HCT116 (cell line): ENCODE measurements around the gene RAD21L1. TPM values are rescaled to one million over a fixed set of nuclear protein-coding genes. Genes with fewer than 3 reads are reported as not detected.

Source experiments
- ATAC-seq: fragments of 200-7000 bp; cut with Tn5 transposase; 2 replicates; pipeline ENCODE4 v1.9.1; 2020; ENCODE audit warnings: mild to moderate bottlenecking, moderate library complexity
- BruUV-seq: library from RNA; stranded (reverse); fragments of 400-500 nt; replicated peaks from 2 replicates; lab custom pipeline; 2021; lab: Mats Ljungman, UMichigan
- CTCF ChIA-PET: fragments of 300-600 bp; sonication (Branson Sonifier 250); formaldehyde crosslinking; loops from one replicate; lab custom pipeline; 2021; ENCODE audit warnings: antibody characterized with exemption; lab: Charles Lee
- POLR2A ChIA-PET: fragments of 300-600, 350-600 bp; sonication (Branson Sonifier 250); formaldehyde crosslinking; loops from one replicate; lab custom pipeline; 2021; ENCODE audit warnings: antibody characterized with exemption; lab: Charles Lee
- RAD21 ChIA-PET, 2 experiments: fragments of 300-600 bp; sonication (Branson Sonifier 250); formaldehyde crosslinking; loops; one replicate each; lab custom pipeline; 2023; ENCODE audit warnings: low total read pairs in 2 of 2; ENCODE audit not compliant: uncharacterized antibody in 2 of 2, unreplicated experiment in 2 of 2, low non-redundant PET in 1 of 2; lab: Charles Lee
- DNase-seq: peaks from one replicate; pipeline ENCODE4 v3.0.0-alpha.2; 2010; ENCODE audit warnings: low read depth, low spot score
- H2AFZ ChIP-seq: fragments of 200-600 bp; shearing (Covaris generic), sonication (generic); 2 replicates; pipeline ENCODE4 v1.6.1; 2017; ENCODE audit warnings: low read depth, mixed run types, mixed read lengths, antibody characterized with exemption, low read length; ENCODE audit not compliant: poor library complexity, severe bottlenecking
- H3K27ac ChIP-seq: 2 replicates; pipeline ENCODE4 v1.5.1; 2012; ENCODE audit warnings: low read depth, low read length
- H3K27me3 ChIP-seq: fragments of 200-600 bp; sonication (generic); 2 replicates; pipeline ENCODE4 v1.6.1; 2016; ENCODE audit warnings: mixed run types, low read length, mixed read lengths; ENCODE audit not compliant: insufficient read depth
- H3K36me3 ChIP-seq, 2 experiments: fragments of 200-500 bp in 1 of 2; fragments of 200-600 bp in 1 of 2; sonication (Bioruptor generic) in 1 of 2; sonication (generic) in 1 of 2; 2 replicates each; pipeline versions ENCODE4 v1.5.1 to v1.6.1; 2014 to 2016; ENCODE audit warnings: low read length in 2 of 2, inconsistent platforms in 1 of 2, mixed read lengths in 1 of 2, mixed run types in 1 of 2; ENCODE audit not compliant: insufficient read depth in 2 of 2, control insufficient read depth in 1 of 2
- H3K4me1 ChIP-seq, 2 experiments: fragments of 200-600 bp in 1 of 2; sonication (generic) in 1 of 2; 2 replicates each; pipeline versions ENCODE4 v1.5.1 to v1.6.1; 2012 to 2017; ENCODE audit warnings: low read length in 2 of 2, inconsistent platforms in 1 of 2, mild to moderate bottlenecking in 1 of 2, mixed read lengths in 1 of 2, mixed run types in 1 of 2, moderate library complexity in 1 of 2; ENCODE audit not compliant: insufficient read depth in 2 of 2, control insufficient read depth in 1 of 2
- H3K4me2 ChIP-seq: fragments of 200-600 bp; sonication (generic); 2 replicates; pipeline ENCODE4 v1.6.1; 2017; ENCODE audit warnings: mixed run types, low read length, mixed read lengths
- H3K4me3 ChIP-seq, 2 experiments: fragments of 200-600 bp in 1 of 2; sonication (generic) in 1 of 2; replicated peaks in 1 of 2; 2 replicates each; pipeline ENCODE4 v1.5.1; 2011 to 2016; ENCODE audit warnings: low read length in 2 of 2, control low read depth in 1 of 2, low read depth in 1 of 2, mild to moderate bottlenecking in 1 of 2, mixed read lengths in 1 of 2, mixed run types in 1 of 2
- H3K79me2 ChIP-seq: fragments of 200-600 bp; sonication (generic); 2 replicates; pipeline ENCODE4 v1.6.1; 2017; ENCODE audit warnings: mild to moderate bottlenecking, mixed run types, low read length, moderate library complexity, mixed read lengths; ENCODE audit not compliant: insufficient read depth
- H3K9ac ChIP-seq: fragments of 200-600 bp; sonication (generic); 2 replicates; pipeline ENCODE4 v1.6.1; 2016; ENCODE audit warnings: low read length, mixed read lengths
- H3K9me2 ChIP-seq: fragments of 200-600 bp; sonication (generic), shearing (Covaris generic); 2 replicates; pipeline ENCODE4 v1.6.1; 2017; ENCODE audit warnings: mixed run types, mild to moderate bottlenecking, moderate library complexity; ENCODE audit not compliant: insufficient read depth
- H3K9me3 ChIP-seq, 2 experiments: fragments of 200-500 bp in 1 of 2; fragments of 200-600 bp in 1 of 2; sonication (Bioruptor generic) in 1 of 2; sonication (generic) in 1 of 2; 2 replicates each; pipeline ENCODE4 v1.6.1; 2014 to 2017; ENCODE audit warnings: low read length in 2 of 2, mixed read lengths in 2 of 2, inconsistent platforms in 1 of 2, low read depth in 1 of 2, mild to moderate bottlenecking in 1 of 2, mixed run types in 1 of 2, moderate library complexity in 1 of 2; ENCODE audit not compliant: control insufficient read depth in 1 of 2, insufficient read depth in 1 of 2
- H4K20me1 ChIP-seq: fragments of 200-600 bp; sonication (generic), shearing (Covaris generic); 2 replicates; pipeline ENCODE4 v1.6.1; 2017; ENCODE audit warnings: mixed run types, mild to moderate bottlenecking, moderate library complexity; ENCODE audit not compliant: insufficient read depth
- CBX3 ChIP-seq: IDR thresholded peaks from 2 replicates; pipeline ENCODE4 v1.6.1; 2012; ENCODE audit warnings: low read depth
- CEBPB ChIP-seq: IDR thresholded peaks from 2 replicates; pipeline ENCODE4 v1.6.1; 2012; ENCODE audit warnings: low read depth
- EGR1 ChIP-seq: IDR thresholded peaks from 2 replicates; pipeline ENCODE4 v1.6.1; 2012; ENCODE audit warnings: low read depth
- POLR2AphosphoS5 ChIP-seq: IDR thresholded peaks from 2 replicates; pipeline ENCODE4 v1.6.1; 2011; ENCODE audit warnings: mild to moderate bottlenecking, low read depth, low read length, moderate library complexity
- RAD21 ChIP-seq: IDR thresholded peaks from 2 replicates; pipeline ENCODE4 v1.6.1; 2012; ENCODE audit warnings: low read depth, mild to moderate bottlenecking
- SP1 ChIP-seq: IDR thresholded peaks from 2 replicates; pipeline ENCODE4 v1.6.1; 2012; ENCODE audit warnings: low read depth
- TCF7L2 ChIP-seq: IDR thresholded peaks from 2 replicates; pipeline ENCODE4 v1.7.0; 2011; ENCODE audit warnings: borderline replicate concordance, inconsistent platforms; ENCODE audit not compliant: insufficient read depth, insufficient read length; ENCODE audit errors: extremely low read depth
- YY1 ChIP-seq: IDR thresholded peaks from 2 replicates; pipeline ENCODE4 v1.6.1; 2011; ENCODE audit warnings: low read length, low read depth, moderate library complexity, mild to moderate bottlenecking; ENCODE audit not compliant: insufficient replicate concordance; ENCODE audit errors: extremely low read depth
- ZFX ChIP-seq: fragments of 450-650 bp; IDR thresholded peaks from 2 replicates; pipeline ENCODE4 v1.6.1; 2017
- ZNF274 ChIP-seq: fragments of 200-500 bp; sonication (Bioruptor generic); IDR thresholded peaks from 2 replicates; pipeline ENCODE4 v1.6.1; 2014; ENCODE audit warnings: mild to moderate bottlenecking, low read depth, low read length, inconsistent platforms
- intact Hi-C: fragments of 100-400 bp; cut with micrococcal nuclease; formaldehyde crosslinking; loops from 2 replicates; pipeline ENCODE4 v1.10.0; 2022
- total RNA-seq: library from RNA; stranded (reverse); gene quantifications from one replicate; pipeline ENCODE4 v1.2.1, GENCODE V29; 2021; ENCODE audit not compliant: unreplicated experiment
- TF ChIP-seq, protein P1 (sequence below): IDR thresholded peaks from 2 replicates; pipeline ENCODE4 v1.6.1; 2012
- TF ChIP-seq, protein P2 (sequence below): IDR thresholded peaks from 2 replicates; pipeline ENCODE4 v1.6.1; 2011; ENCODE audit warnings: mild to moderate bottlenecking, low read length, moderate library complexity; ENCODE audit not compliant: insufficient replicate concordance; ENCODE audit errors: extremely low read depth

Gene RAD21L1
- total RNA-seq, 1 experiment from 2014 or later, result 0.17 TPM

DNA sequence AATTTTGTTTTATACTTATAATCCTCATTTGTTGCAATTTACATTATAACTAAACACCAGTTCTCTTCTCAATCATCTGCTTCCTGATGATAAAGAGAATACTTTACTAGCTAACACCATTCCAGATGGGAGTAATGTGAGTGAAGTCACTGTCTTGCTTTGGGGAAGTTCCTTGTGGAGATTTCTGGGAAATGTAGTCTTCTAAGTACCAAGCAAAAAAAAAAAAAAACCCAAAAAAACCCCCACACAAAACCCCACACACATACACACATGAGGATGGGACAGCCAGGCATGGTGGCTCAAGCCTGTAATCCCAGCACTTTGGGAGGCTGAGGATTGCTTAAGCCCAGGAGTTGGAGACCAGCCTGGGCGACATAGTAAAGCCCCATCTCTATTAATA is 38.0 kb downstream of the RAD21L1 start:
- H3K9me2 ChIP-seq, result no peaks in the 10 kb centered on the region; the same call in 1 of the 2 replicates
- H3K79me2 ChIP-seq, result no peaks in the 10 kb centered on the region
- BruUV-seq, result no TSS peak
- no peak overlapping the region for H3K27ac ChIP-seq
- TF ChIP-seq ZFX (no peak), EGR1 (no peak), SP1 (no peak), ZNF274 (no peak), YY1 (no peak), CEBPB (no peak), CBX3 (no peak), POLR2AphosphoS5 (no peak), RAD21 (no peak), TCF7L2 (no peak)
- TF ChIP-seq, protein P1, sequence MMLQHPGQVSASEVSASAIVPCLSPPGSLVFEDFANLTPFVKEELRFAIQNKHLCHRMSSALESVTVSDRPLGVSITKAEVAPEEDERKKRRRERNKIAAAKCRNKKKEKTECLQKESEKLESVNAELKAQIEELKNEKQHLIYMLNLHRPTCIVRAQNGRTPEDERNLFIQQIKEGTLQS, result no peak
- TF ChIP-seq, protein P2, sequence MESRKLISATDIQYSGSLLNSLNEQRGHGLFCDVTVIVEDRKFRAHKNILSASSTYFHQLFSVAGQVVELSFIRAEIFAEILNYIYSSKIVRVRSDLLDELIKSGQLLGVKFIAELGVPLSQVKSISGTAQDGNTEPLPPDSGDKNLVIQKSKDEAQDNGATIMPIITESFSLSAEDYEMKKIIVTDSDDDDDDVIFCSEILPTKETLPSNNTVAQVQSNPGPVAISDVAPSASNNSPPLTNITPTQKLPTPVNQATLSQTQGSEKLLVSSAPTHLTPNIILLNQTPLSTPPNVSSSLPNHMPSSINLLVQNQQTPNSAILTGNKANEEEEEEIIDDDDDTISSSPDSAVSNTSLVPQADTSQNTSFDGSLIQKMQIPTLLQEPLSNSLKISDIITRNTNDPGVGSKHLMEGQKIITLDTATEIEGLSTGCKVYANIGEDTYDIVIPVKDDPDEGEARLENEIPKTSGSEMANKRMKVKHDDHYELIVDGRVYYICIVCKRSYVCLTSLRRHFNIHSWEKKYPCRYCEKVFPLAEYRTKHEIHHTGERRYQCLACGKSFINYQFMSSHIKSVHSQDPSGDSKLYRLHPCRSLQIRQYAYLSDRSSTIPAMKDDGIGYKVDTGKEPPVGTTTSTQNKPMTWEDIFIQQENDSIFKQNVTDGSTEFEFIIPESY, result no peak
- ATAC-seq (no peak), DNase-seq (no peak)
- H3K9me3 ChIP-seq, result no peaks in the 10 kb centered on the region
- no peak overlapping the region for H3K9ac ChIP-seq
- no peaks in the 10 kb centered on the region for H3K27me3 ChIP-seq
- intact Hi-C loops, result no loop called here
- H3K36me3 ChIP-seq, result no peaks in the 10 kb centered on the region
- H3K4me2 ChIP-seq, result no peak overlapping the region
- POLR2A ChIA-PET, result interaction anchor here (0.7 kb wide), 1 partner anchor 146 kb away, joined by 3 read pairs; the partner anchor contains the start of gene PSMF1
- CTCF ChIA-PET, result no interaction called here
- H4K20me1 ChIP-seq, result no peaks in the 10 kb centered on the region
- H3K4me3 ChIP-seq, result no peak overlapping the region
- H3K4me1 ChIP-seq, result peaks cover 6 to 21% of the 10 kb centered on the region in 2 experiments; a peak in 3 of 4 replicates
- H2AFZ ChIP-seq, result peak overlapping the region; percentile 16
- RAD21 ChIA-PET, result no interaction called here
